ENCODE results near the gene SLC12A7. TPM values are rescaled to one million over a fixed set of nuclear protein-coding genes. Genes with fewer than 3 reads are reported as not detected.

SLC12A7 gene
- total and polyA plus RNA-seq, 2 of the 13 experiments (the other 11 are each of a cell fraction or from before 2014, with no cell fraction given), result 14.0 to 18.5 TPM

GRCh38 chr5:1018596-1018995 lies 93.3 kb downstream of the SLC12A7 start:
- no peak for ATAC-seq
- no TSS peak for BruUV-seq (replicated peaks)
- H3K9me3 ChIP-seq (ENCODE audit: low read length), result no peaks in the 10 kb centered on the region
- no peak overlapping the region for H3K9ac ChIP-seq (ENCODE audit: insufficient read depth, low read depth, low read length)
- H3K27ac ChIP-seq (ENCODE audit: extremely low read length, insufficient read depth, low read length), result no peak overlapping the region
- WGBS (ENCODE audit: low lambda C conversion rate), result no CpG with 5 or more reads among the region's 9 CpGs
- H3K79me2 ChIP-seq (ENCODE audit: insufficient read depth, low read length), result no peaks in the 10 kb centered on the region
- H3K4me3 ChIP-seq (replicated peaks in 1 of 3; ENCODE audit: insufficient read depth in 1 of 3, low read depth in 2 of 3, low read length in 3 of 3), result no peak overlapping the region
- H3K27me3 ChIP-seq (ENCODE audit: control insufficient read depth in 1 of 2, insufficient read depth in 2 of 2, low read length in 2 of 2), result peaks cover 2 to 4% of the 10 kb centered on the region in 2 experiments; a peak in 2 of 5 replicates
- no peaks in the 10 kb centered on the region for H3K4me1 ChIP-seq (ENCODE audit: insufficient read depth, low read length)
- no peak overlapping the region for H3K4me2 ChIP-seq (ENCODE audit: low read depth, low read length)
- ChIA-PET POLR2A (no interaction called here), CTCF (ENCODE audit: low intra/inter-chr PET ratio, low total read pairs) (no interaction called here)
- in situ Hi-C loops (cut with HindIII; ENCODE audit: extremely low pct_ligation_motif_present, low pct_unique_long_range_greater_than_20kb) (no loop called here), intact Hi-C loops (cut with micrococcal nuclease; ENCODE audit: unreplicated experiment) (no loop called here)
- no peak overlapping the region for H2AFZ ChIP-seq (ENCODE audit: low read length)
- no peaks in the 10 kb centered on the region for H4K20me1 ChIP-seq (ENCODE audit: insufficient read depth, low read length)
- no peak for FAIRE-seq
- no peak for DNase-seq (ENCODE audit: low spot score)
- H3K36me3 ChIP-seq (replicated peaks in 1 of 2; ENCODE audit: control insufficient read depth in 1 of 2, insufficient read depth in 2 of 2, low read length in 2 of 2), result no peaks in the 10 kb centered on the region
- TF ChIP-seq ZBTB4 (CRISPR knock-in tag; IDR thresholded peaks at IDR 0.05; ENCODE audit: borderline replicate concordance) (no peak), SIX4 (CRISPR knock-in tag; IDR thresholded peaks at IDR 0.05) (no peak), ISX (CRISPR knock-in tag; conservative IDR thresholded peaks at IDR 0.05) (no peak), SNAPC4 (CRISPR knock-in tag; IDR thresholded peaks at IDR 0.05) (no peak), PHB2 (IDR thresholded peaks at IDR 0.05; ENCODE audit: partially characterized antibody) (no peak), ZNF615 (CRISPR knock-in tag; IDR thresholded peaks at IDR 0.05; ENCODE audit: borderline replicate concordance) (no peak), RFX1 (IDR thresholded peaks at IDR 0.05) (no peak), RNF2 (conservative IDR thresholded peaks at IDR 0.05; ENCODE audit: low read depth) (no peak), FOXO4 (CRISPR knock-in tag; conservative IDR thresholded peaks at IDR 0.05) (no peak), CENPBD1 (CRISPR knock-in tag; IDR thresholded peaks at IDR 0.05; ENCODE audit: borderline replicate concordance, low read depth) (no peak), SRY (CRISPR knock-in tag; IDR thresholded peaks at IDR 0.05) (no peak), ATRX (CRISPR knock-in tag; IDR thresholded peaks at IDR 0.05; ENCODE audit: borderline replicate concordance) (no peak), RXRA (CRISPR knock-in tag; IDR thresholded peaks at IDR 0.05) (no peak), THAP7 (CRISPR knock-in tag; IDR thresholded peaks at IDR 0.05) (no peak), POLR2A (IDR thresholded peaks at IDR 0.05; ENCODE audit: insufficient read depth in 1 of 2, low read depth in 2 of 2, low read length in 2 of 2) (no peak)
